Measurements from ENCODE around the gene FOXN3.

DNA sequence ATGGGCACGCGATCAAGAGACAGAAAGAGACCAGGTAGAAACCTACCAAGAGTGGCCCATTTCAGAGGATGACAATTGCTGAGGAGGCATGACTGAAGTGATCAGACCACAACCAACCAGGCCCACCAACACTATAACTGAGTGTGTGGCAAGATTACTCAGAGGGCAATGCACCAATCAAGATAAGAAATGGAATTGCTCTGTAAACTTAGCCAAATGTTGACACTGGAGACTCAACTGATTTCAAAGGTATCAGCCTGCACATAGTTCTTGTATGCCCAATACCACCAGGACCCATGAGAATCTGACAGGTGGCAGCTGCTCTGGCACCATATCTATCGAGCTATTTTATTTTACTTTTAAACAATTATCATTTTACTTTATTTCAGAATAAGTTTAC lies 128.9 kb downstream of the FOXN3 start:
- TF ChIP-seq, protein P1, sequence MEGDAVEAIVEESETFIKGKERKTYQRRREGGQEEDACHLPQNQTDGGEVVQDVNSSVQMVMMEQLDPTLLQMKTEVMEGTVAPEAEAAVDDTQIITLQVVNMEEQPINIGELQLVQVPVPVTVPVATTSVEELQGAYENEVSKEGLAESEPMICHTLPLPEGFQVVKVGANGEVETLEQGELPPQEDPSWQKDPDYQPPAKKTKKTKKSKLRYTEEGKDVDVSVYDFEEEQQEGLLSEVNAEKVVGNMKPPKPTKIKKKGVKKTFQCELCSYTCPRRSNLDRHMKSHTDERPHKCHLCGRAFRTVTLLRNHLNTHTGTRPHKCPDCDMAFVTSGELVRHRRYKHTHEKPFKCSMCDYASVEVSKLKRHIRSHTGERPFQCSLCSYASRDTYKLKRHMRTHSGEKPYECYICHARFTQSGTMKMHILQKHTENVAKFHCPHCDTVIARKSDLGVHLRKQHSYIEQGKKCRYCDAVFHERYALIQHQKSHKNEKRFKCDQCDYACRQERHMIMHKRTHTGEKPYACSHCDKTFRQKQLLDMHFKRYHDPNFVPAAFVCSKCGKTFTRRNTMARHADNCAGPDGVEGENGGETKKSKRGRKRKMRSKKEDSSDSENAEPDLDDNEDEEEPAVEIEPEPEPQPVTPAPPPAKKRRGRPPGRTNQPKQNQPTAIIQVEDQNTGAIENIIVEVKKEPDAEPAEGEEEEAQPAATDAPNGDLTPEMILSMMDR (IDR thresholded peaks at IDR 0.05; ENCODE audit: low read depth, low read length): no peak
- TF ChIP-seq MYC (IDR thresholded peaks at IDR 0.05; ENCODE audit: low read depth, low read length): no peak
- TF ChIP-seq POLR2A (IDR thresholded peaks at IDR 0.05; ENCODE audit: extremely low read depth, insufficient read length): no peak
- TF ChIP-seq, protein P2, sequence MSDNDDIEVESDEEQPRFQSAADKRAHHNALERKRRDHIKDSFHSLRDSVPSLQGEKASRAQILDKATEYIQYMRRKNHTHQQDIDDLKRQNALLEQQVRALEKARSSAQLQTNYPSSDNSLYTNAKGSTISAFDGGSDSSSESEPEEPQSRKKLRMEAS (IDR thresholded peaks at IDR 0.05; ENCODE audit: low read depth, low read length): no peak
